ENCODE measurements around the gene MTOR. TPM values are rescaled to one million over a fixed set of nuclear protein-coding genes. Genes with fewer than 3 reads are reported as not detected.

The MTOR gene
- total RNA-seq, 1 donor from 2014 or later: 34.9 TPM

- H3K27me3 ChIP-seq (ENCODE audit: low read depth): no peaks in the 10 kb centered on the region
- H3K27ac ChIP-seq (replicated peaks): peak overlapping the region; percentile 62
- no peaks in the 10 kb centered on the region for H3K36me3 ChIP-seq
- peak; percentile 37 for DNase-seq
- no peaks in the 10 kb centered on the region for H3K9me3 ChIP-seq (replicated peaks)
- H3K4me3 ChIP-seq: no peak overlapping the region
- peaks cover 56% of the 10 kb centered on the region for H3K4me1 ChIP-seq
- TF ChIP-seq CTCF (IDR thresholded peaks at IDR 0.05; ENCODE audit: borderline replicate concordance): no peak
- intact Hi-C loops (cut with micrococcal nuclease): no loop called here
Observed at GRCh38 chr1:11176081-11176706, 86.2 kb downstream of the MTOR start.

GRCh38 chr1:11175461-11175860 is 86.9 kb downstream of the MTOR start:
- peak overlapping the region; percentile 62 for H3K27ac ChIP-seq (replicated peaks)
- H3K9me3 ChIP-seq (replicated peaks): no peaks in the 10 kb centered on the region
- no peak overlapping the region for H3K4me3 ChIP-seq
- no peak for DNase-seq
- peaks cover 56% of the 10 kb centered on the region for H3K4me1 ChIP-seq
- no peak for TF ChIP-seq CTCF (IDR thresholded peaks at IDR 0.05; ENCODE audit: borderline replicate concordance)
- intact Hi-C loops (cut with micrococcal nuclease): no loop called here
- no peaks in the 10 kb centered on the region for H3K27me3 ChIP-seq (ENCODE audit: low read depth)
- no peaks in the 10 kb centered on the region for H3K36me3 ChIP-seq

- DNase-seq: no peak
- no peaks in the 10 kb centered on the region for H3K36me3 ChIP-seq
- no peak overlapping the region for H3K27ac ChIP-seq (replicated peaks)
- TF ChIP-seq CTCF (IDR thresholded peaks at IDR 0.05; ENCODE audit: borderline replicate concordance): no peak
- H3K9me3 ChIP-seq (replicated peaks): no peaks in the 10 kb centered on the region
- intact Hi-C loops (cut with micrococcal nuclease): no loop called here
- H3K27me3 ChIP-seq (ENCODE audit: low read depth): no peaks in the 10 kb centered on the region
- no peak overlapping the region for H3K4me3 ChIP-seq
- H3K4me1 ChIP-seq: peaks cover 56% of the 10 kb centered on the region
Observed at GRCh38 chr1:11174261-11174942, 87.9 kb downstream of the MTOR start.

GRCh38 chr1:11170102-11170501 is 92.2 kb downstream of the MTOR start:
- Histone ChIP-seq H3K4me3 (no peak overlapping the region), H3K27ac (replicated peaks) (no peak overlapping the region), H3K27me3 (ENCODE audit: low read depth) (no peaks in the 10 kb centered on the region), H3K4me1 (peaks cover 14% of the 10 kb centered on the region), H3K9me3 (replicated peaks) (no peaks in the 10 kb centered on the region), H3K36me3 (peaks cover 12% of the 10 kb centered on the region)
- intact Hi-C loops (cut with micrococcal nuclease): no loop called here
- TF ChIP-seq CTCF (IDR thresholded peaks at IDR 0.05; ENCODE audit: borderline replicate concordance): no peak
- no peak for DNase-seq

GRCh38 chr1:11169202-11169601 is 93.1 kb downstream of the MTOR start:
- peaks cover 12% of the 10 kb centered on the region for H3K36me3 ChIP-seq
- H3K9me3 ChIP-seq (replicated peaks): no peaks in the 10 kb centered on the region

More at GRCh38 chr1:11169202-11169601, 93.1 kb downstream of the MTOR start:
- intact Hi-C loops (cut with micrococcal nuclease): no loop called here
- Histone ChIP-seq H3K4me3 (no peak overlapping the region), H3K27ac (replicated peaks) (no peak overlapping the region), H3K27me3 (ENCODE audit: low read depth) (no peaks in the 10 kb centered on the region), H3K4me1 (peaks cover 11% of the 10 kb centered on the region)
- TF ChIP-seq CTCF (IDR thresholded peaks at IDR 0.05; ENCODE audit: borderline replicate concordance): no peak
- DNase-seq: no peak
